ENCODE measurements around the gene CCDC186. TPM values are rescaled to one million over a fixed set of nuclear protein-coding genes. Genes with fewer than 3 reads are reported as not detected.

The CCDC186 gene
- total and polyA plus RNA-seq, 2 of the 4 experiments (the other 2 are of a cell fraction), result 3.0 to 6.1 TPM

DNA sequence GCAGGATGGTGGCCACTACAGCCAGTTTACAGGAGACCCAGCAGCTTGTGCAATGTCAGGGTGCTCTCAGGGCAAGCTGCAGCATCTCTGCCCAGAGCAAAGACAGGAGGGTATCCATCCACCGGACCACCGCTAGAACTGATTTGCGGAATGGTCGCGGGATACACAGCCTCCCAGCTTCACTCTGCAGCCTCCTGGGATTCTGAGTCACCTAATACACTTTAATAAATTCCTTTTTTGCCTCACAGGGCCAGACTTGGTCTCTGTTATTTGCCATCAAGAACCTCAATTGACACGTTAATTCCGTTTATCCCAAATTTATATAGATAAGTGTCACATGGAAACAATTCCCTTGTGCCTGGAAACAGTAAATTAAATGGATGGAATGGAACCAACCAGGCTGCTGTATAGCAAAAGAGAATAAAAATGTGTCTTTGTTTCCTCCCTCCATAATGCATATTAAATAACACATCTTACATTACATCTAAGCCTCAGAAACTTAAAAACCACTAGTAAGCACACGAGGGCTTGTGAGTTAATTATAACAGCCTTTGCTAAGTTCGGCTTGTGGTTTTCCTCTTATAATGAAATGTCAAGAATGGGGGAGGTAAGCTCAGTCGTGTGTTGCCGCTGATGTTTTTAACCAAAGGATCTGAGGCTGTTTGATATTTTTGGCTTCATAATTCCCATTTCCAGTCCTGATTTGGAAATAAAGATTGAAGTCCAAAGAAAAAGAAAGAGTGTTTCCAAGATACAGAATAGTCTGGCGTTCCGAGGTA is 78.3 kb downstream of the CCDC186 start:
- in situ Hi-C loops (cut with MboI; ENCODE audit: low sequenced_read_pairs), result no loop called here
- TF ChIP-seq FOS (IDR thresholded peaks at IDR 0.05; ENCODE audit: low read depth, low read length), result no peak
- no peak for TF ChIP-seq RCOR1 (IDR thresholded peaks at IDR 0.05; ENCODE audit: insufficient replicate concordance, low read length)
- TF ChIP-seq CHD1 (IDR thresholded peaks at IDR 0.05; ENCODE audit: low read depth, low read length), result no peak
- TF ChIP-seq POLR2A (IDR thresholded peaks at IDR 0.05; ENCODE audit: low read depth, low read length), result no peak
- TF ChIP-seq, protein P1, sequence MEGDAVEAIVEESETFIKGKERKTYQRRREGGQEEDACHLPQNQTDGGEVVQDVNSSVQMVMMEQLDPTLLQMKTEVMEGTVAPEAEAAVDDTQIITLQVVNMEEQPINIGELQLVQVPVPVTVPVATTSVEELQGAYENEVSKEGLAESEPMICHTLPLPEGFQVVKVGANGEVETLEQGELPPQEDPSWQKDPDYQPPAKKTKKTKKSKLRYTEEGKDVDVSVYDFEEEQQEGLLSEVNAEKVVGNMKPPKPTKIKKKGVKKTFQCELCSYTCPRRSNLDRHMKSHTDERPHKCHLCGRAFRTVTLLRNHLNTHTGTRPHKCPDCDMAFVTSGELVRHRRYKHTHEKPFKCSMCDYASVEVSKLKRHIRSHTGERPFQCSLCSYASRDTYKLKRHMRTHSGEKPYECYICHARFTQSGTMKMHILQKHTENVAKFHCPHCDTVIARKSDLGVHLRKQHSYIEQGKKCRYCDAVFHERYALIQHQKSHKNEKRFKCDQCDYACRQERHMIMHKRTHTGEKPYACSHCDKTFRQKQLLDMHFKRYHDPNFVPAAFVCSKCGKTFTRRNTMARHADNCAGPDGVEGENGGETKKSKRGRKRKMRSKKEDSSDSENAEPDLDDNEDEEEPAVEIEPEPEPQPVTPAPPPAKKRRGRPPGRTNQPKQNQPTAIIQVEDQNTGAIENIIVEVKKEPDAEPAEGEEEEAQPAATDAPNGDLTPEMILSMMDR (conservative IDR thresholded peaks at IDR 0.05; ENCODE audit: low read depth, low read length), result no peak
- no peak for TF ChIP-seq BHLHE40 (IDR thresholded peaks at IDR 0.05; ENCODE audit: low read depth, low read length)
- no peak for TF ChIP-seq MAZ (IDR thresholded peaks at IDR 0.05; ENCODE audit: borderline replicate concordance, low read depth, low read length)
- TF ChIP-seq NFE2L2 (IDR thresholded peaks at IDR 0.05; ENCODE audit: low read depth, low read length), result no peak
- TF ChIP-seq, protein P2, sequence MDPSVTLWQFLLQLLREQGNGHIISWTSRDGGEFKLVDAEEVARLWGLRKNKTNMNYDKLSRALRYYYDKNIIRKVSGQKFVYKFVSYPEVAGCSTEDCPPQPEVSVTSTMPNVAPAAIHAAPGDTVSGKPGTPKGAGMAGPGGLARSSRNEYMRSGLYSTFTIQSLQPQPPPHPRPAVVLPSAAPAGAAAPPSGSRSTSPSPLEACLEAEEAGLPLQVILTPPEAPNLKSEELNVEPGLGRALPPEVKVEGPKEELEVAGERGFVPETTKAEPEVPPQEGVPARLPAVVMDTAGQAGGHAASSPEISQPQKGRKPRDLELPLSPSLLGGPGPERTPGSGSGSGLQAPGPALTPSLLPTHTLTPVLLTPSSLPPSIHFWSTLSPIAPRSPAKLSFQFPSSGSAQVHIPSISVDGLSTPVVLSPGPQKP (IDR thresholded peaks at IDR 0.05; ENCODE audit: borderline replicate concordance, low read depth, low read length), result no peak
- H3K4me2 ChIP-seq (ENCODE audit: low read depth, low read length), result no peak overlapping the region

More for the DNA sequence above, 78.3 kb downstream of the CCDC186 start:
- H3K27me3 ChIP-seq (ENCODE audit: control insufficient read depth, insufficient read depth, low read length), result peaks cover 44% of the 10 kb centered on the region
- dilution Hi-C loops (cut with HindIII; ENCODE audit: low sequenced_read_pairs, unreplicated experiment) (no loop called here), intact Hi-C loops (cut with micrococcal nuclease) (no loop called here)
- no peak overlapping the region for H3K9ac ChIP-seq (ENCODE audit: low read depth, low read length)
- H2AK5ac ChIP-seq (ENCODE audit: low read depth, low read length), result no peak overlapping the region
- H4K5ac ChIP-seq (ENCODE audit: low read depth, low read length), result no peak overlapping the region
- ATAC-seq (ENCODE audit: low read depth), result no peak
- H3K23ac ChIP-seq (ENCODE audit: low read depth, low read length), result no peak overlapping the region
- H3K9me3 ChIP-seq (ENCODE audit: control insufficient read depth, insufficient read depth, low read length), result no peaks in the 10 kb centered on the region
- POLR2A ChIA-PET (ENCODE audit: unreplicated experiment), result no interaction called here
- no peak overlapping the region for H3K14ac ChIP-seq (replicated peaks; ENCODE audit: low read depth, low read length)
- H2AK9ac ChIP-seq (replicated peaks; ENCODE audit: low read depth, low read length, poor library complexity), result no peak overlapping the region
- H2BK15ac ChIP-seq (ENCODE audit: low read depth, low read length), result no peak overlapping the region
- H3K4ac ChIP-seq (ENCODE audit: low read depth, low read length), result no peak overlapping the region
- H4K91ac ChIP-seq (ENCODE audit: insufficient read depth, low read depth, low read length), result no peak overlapping the region
- H3K18ac ChIP-seq (ENCODE audit: low read depth, low read length), result no peak overlapping the region
- H3K56ac ChIP-seq (ENCODE audit: extremely low read depth, insufficient read depth, low read length), result no peak overlapping the region
- no peaks in the 10 kb centered on the region for H3K36me3 ChIP-seq (ENCODE audit: control insufficient read depth, insufficient read depth, low read length)
- H3K9me1 ChIP-seq (ENCODE audit: insufficient read depth, low read length), result no peaks in the 10 kb centered on the region
- no peak for DNase-seq
- no peaks in the 10 kb centered on the region for H4K20me1 ChIP-seq (ENCODE audit: insufficient read depth, low read length)
- WGBS, 2 experiments (ENCODE audit: extremely low coverage in 2 of 2, insufficient read length in 1 of 2), result 56% methylated on average over 4 of the region's 13 CpGs; no CpG with 5 or more reads in 1 of the 2 experiments
- CTCF ChIA-PET, result no interaction called here
- H3K79me1 ChIP-seq (ENCODE audit: low read depth in 1 of 2, low read length in 2 of 2), result no peaks in the 10 kb centered on the region
- H2AFZ ChIP-seq (replicated peaks; ENCODE audit: low read length, poor library complexity), result no peak overlapping the region
- no peak overlapping the region for H3K27ac ChIP-seq (ENCODE audit: insufficient read depth, low read length)
- H4K8ac ChIP-seq (ENCODE audit: low read depth in 2 of 2, low read length in 2 of 2), result no peak overlapping the region
- no TSS peak for BruUV-seq (replicated peaks)
- H2BK5ac ChIP-seq (ENCODE audit: low read depth, low read length, poor library complexity, severe bottlenecking), result no peak overlapping the region
- H3K4me3 ChIP-seq (ENCODE audit: insufficient read depth, low read depth, low read length), result no peak overlapping the region
- no peaks in the 10 kb centered on the region for H3K4me1 ChIP-seq (ENCODE audit: control insufficient read depth, insufficient read depth, low read length)
- H2BK120ac ChIP-seq (ENCODE audit: low read depth, low read length), result no peak overlapping the region
- H2BK20ac ChIP-seq (ENCODE audit: low read depth, low read length), result no peak overlapping the region
